Uterus (tissue), 2 donors: ENCODE measurements around the gene TLE2.

ENCODE experiments used
- POLR2A ChIP-seq, 2 donors: fragments of 450-650 bp; IDR thresholded peaks; one replicate each; pipeline ENCODE4 v1.6.1; 2016; ENCODE audit warnings: antibody characterized with exemption in 2 of 2, mild to moderate bottlenecking in 1 of 2, moderate library complexity in 1 of 2
- TF ChIP-seq, protein P1 (sequence below), 4 experiments: fragments of 200-600 bp in 2 of 4; fragments of 450-650 bp in 2 of 4; sonication (generic) in 2 of 4; IDR thresholded peaks; one replicate each; pipeline ENCODE4 v1.5.1; 2016 to 2019; ENCODE audit warnings: antibody characterized with exemption in 4 of 4, mild to moderate bottlenecking in 2 of 4, moderate library complexity in 1 of 4

DNA sequence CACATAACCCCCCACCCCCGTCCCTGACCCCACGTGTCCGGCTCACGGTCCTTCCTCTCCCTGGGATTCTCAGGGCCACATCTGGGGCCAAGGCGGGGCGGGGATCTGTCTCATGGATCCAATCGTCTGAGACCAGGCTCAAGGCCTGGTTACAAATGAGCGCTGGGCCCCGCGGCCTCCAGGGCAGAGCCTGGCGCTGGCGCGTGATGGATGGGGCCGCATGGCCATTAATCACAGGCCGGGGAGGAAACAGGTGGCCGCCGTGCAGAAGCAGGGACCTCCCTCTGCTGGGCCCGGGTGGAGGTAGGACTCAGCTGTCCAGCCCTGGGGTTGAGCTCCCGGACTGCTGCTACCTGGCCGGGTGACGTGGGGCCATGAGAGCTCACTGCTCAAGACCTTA is 39.0 kb upstream of the TLE2 start:
- TF ChIP-seq, protein P1, sequence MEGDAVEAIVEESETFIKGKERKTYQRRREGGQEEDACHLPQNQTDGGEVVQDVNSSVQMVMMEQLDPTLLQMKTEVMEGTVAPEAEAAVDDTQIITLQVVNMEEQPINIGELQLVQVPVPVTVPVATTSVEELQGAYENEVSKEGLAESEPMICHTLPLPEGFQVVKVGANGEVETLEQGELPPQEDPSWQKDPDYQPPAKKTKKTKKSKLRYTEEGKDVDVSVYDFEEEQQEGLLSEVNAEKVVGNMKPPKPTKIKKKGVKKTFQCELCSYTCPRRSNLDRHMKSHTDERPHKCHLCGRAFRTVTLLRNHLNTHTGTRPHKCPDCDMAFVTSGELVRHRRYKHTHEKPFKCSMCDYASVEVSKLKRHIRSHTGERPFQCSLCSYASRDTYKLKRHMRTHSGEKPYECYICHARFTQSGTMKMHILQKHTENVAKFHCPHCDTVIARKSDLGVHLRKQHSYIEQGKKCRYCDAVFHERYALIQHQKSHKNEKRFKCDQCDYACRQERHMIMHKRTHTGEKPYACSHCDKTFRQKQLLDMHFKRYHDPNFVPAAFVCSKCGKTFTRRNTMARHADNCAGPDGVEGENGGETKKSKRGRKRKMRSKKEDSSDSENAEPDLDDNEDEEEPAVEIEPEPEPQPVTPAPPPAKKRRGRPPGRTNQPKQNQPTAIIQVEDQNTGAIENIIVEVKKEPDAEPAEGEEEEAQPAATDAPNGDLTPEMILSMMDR (IDR thresholded peaks at IDR 0.05) = no peak
- TF ChIP-seq POLR2A (IDR thresholded peaks at IDR 0.05) = no peak
